Kidney (tissue), 14 donors: ENCODE measurements around the gene CDH13. TPM values are rescaled to one million over a fixed set of nuclear protein-coding genes. Genes with fewer than 3 reads are reported as not detected.

Experiments
- DNase-seq, 5 donors: peaks; one replicate each; pipeline ENCODE4 v3.0.0-alpha.2; 2013 to 2020
- FAIRE-seq: peaks from 2 replicates; lab custom pipeline; 2012; peaks lifted over from hg19 to GRCh38; lab: Jason Lieb, UNC
- H3K27ac ChIP-seq, 2 donors: one replicate each; pipeline ENCODE4 v1.7.0; 2013; ENCODE audit warnings: low read depth in 2 of 2, low read length in 2 of 2, inconsistent platforms in 1 of 2
- H3K27me3 ChIP-seq: one replicate; pipeline ENCODE4 v1.7.1; 2013; ENCODE audit warnings: low read length, inconsistent platforms; ENCODE audit not compliant: control insufficient read depth, insufficient read depth
- H3K36me3 ChIP-seq, 3 donors: one replicate each; pipeline versions ENCODE4 v1.7.0 to v1.7.1; 2013; ENCODE audit warnings: low read length in 3 of 3, control low read depth in 1 of 3, inconsistent platforms in 1 of 3; ENCODE audit not compliant: insufficient read depth in 3 of 3, control insufficient read depth in 2 of 3
- H3K4me1 ChIP-seq, 3 donors: one replicate each; pipeline versions ENCODE4 v1.7.0 to v1.7.1; 2013; ENCODE audit warnings: low read length in 3 of 3, inconsistent platforms in 1 of 3, low read depth in 1 of 3; ENCODE audit not compliant: control insufficient read depth in 2 of 3, insufficient read depth in 2 of 3
- H3K4me3 ChIP-seq, 3 donors: one replicate each; pipeline versions ENCODE4 v1.7.0 to v1.8.1; 2013; ENCODE audit warnings: low read length in 3 of 3, control low read depth in 1 of 3, inconsistent platforms in 1 of 3
- H3K9ac ChIP-seq, 3 donors: one replicate each; pipeline versions ENCODE4 v1.7.0 to v1.7.1; 2013; ENCODE audit warnings: low read length in 3 of 3, control low read depth in 1 of 3, inconsistent platforms in 1 of 3
- H3K9me3 ChIP-seq, 3 donors: one replicate each; pipeline versions ENCODE4 v1.7.0 to v1.7.1; 2013; ENCODE audit warnings: low read length in 3 of 3, control low read depth in 1 of 3, inconsistent platforms in 1 of 3; ENCODE audit not compliant: control insufficient read depth in 2 of 3, insufficient read depth in 1 of 3
- intact Hi-C: fragments of 100-400 bp; cut with DNase I; formaldehyde crosslinking; loops from one replicate; pipeline ENCODE4 v1.11.1; 2022
- polyA plus RNA-seq: library from polyadenylated mRNA; stranded (reverse); fragments of 350-450 nt; fragmentation: Illumina TruSeq; extraction: RNeasy Lipid Tissue Mini Kit (QIAGEN cat#74804); gene quantifications from one replicate; pipeline ENCODE4 v1.2.3, GENCODE V29; 2014; ENCODE audit warnings: low read depth, low replicate concordance; ENCODE audit not compliant: insufficient read depth
- total RNA-seq: library from RNA; stranded (reverse); fragmentation: NEBNext Ultra II Directional; extraction: Animal tissue kit (Norgen Biotek cat#: 25700); gene quantifications from one replicate; pipeline ENCODE4 v1.2.1, GENCODE V29; 2021
- TF ChIP-seq, protein P1 (sequence below): IDR thresholded peaks from 3 replicates; pipeline ENCODE4 v1.5.1; 2012; ENCODE audit warnings: mild to moderate bottlenecking, moderate library complexity, borderline replicate concordance; ENCODE audit not compliant: insufficient read depth; ENCODE audit errors: extremely low read depth
- donor health status: control.
- donor health status: control.
- donor health status: control.
- donor health status: control.
- donor health status: control.
- donor health status: DM: yes; HTN: yes; CAD: no.
- donor health status: Normal renal cell carcinoma (clear cell type).

Gene CDH13
- total and polyA plus RNA-seq, 2 donors from 2014 or later = 4.8 to 13.8 TPM

GRCh38 chr16:82715160-82715559 is 88.4 kb downstream of the CDH13 start:
- Histone ChIP-seq H3K27ac (no peak overlapping the region), H3K36me3 (no peaks in the 10 kb centered on the region), H3K4me3 (no peak overlapping the region), H3K9me3 (no peaks in the 10 kb centered on the region), H3K9ac (no peak overlapping the region), H3K27me3 (no peaks in the 10 kb centered on the region), H3K4me1 (no peaks in the 10 kb centered on the region)
- FAIRE-seq (no peak), DNase-seq (no peak)
- TF ChIP-seq, protein P1, sequence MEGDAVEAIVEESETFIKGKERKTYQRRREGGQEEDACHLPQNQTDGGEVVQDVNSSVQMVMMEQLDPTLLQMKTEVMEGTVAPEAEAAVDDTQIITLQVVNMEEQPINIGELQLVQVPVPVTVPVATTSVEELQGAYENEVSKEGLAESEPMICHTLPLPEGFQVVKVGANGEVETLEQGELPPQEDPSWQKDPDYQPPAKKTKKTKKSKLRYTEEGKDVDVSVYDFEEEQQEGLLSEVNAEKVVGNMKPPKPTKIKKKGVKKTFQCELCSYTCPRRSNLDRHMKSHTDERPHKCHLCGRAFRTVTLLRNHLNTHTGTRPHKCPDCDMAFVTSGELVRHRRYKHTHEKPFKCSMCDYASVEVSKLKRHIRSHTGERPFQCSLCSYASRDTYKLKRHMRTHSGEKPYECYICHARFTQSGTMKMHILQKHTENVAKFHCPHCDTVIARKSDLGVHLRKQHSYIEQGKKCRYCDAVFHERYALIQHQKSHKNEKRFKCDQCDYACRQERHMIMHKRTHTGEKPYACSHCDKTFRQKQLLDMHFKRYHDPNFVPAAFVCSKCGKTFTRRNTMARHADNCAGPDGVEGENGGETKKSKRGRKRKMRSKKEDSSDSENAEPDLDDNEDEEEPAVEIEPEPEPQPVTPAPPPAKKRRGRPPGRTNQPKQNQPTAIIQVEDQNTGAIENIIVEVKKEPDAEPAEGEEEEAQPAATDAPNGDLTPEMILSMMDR = no peak
- intact Hi-C loops = no loop called here

- TF ChIP-seq, protein P1 = no peak
- FAIRE-seq = no peak
- intact Hi-C loops = no loop called here
Measured at GRCh38 chr16:82715833-82716232, 89.1 kb downstream of the CDH13 start.

DNA sequence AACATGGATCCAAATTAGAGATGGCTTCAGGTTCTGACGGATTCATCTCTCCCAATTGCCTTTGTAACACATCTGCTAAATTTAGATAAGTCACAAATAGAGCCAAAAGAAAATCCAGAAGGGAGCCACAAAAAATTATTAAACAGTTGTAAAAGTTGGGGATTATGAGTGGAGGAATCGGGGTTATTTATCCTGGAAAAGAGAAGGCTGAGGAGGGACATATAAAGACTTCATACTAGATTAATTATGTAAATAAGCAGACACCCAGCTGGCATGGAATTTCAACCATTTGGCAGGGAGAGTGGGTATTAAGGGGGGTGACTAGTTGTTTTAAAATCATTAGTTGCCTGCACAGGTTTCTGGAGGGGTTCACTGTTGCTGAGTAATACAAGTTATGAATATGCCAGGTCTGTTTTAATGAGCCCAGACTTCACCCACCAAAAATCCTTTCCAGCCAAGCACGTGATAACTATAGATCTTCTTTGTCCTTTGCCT is 89.6 kb downstream of the CDH13 start:
- no peak overlapping the region for H3K4me3 ChIP-seq
- H3K27me3 ChIP-seq = no peaks in the 10 kb centered on the region
- no peak overlapping the region for H3K27ac ChIP-seq
- TF ChIP-seq, protein P1 = no peak
- DNase-seq (no peak), FAIRE-seq (no peak)
- H3K9me3 ChIP-seq = no peaks in the 10 kb centered on the region
- H3K4me1 ChIP-seq = no peaks in the 10 kb centered on the region
- H3K9ac ChIP-seq = no peak overlapping the region
- intact Hi-C loops = no loop called here
- H3K36me3 ChIP-seq = no peaks in the 10 kb centered on the region

More at GRCh38 chr16:82715833-82716232, 89.1 kb downstream of the CDH13 start:
- H3K9ac ChIP-seq = no peak overlapping the region
- no peak for DNase-seq
- H3K4me3 ChIP-seq = no peak overlapping the region
- H3K27ac ChIP-seq = no peak overlapping the region
- no peaks in the 10 kb centered on the region for H3K4me1 ChIP-seq
- no peaks in the 10 kb centered on the region for H3K36me3 ChIP-seq
- H3K27me3 ChIP-seq = no peaks in the 10 kb centered on the region
- H3K9me3 ChIP-seq = no peaks in the 10 kb centered on the region

- no peak overlapping the region for H3K27ac ChIP-seq
- H3K4me1 ChIP-seq = no peaks in the 10 kb centered on the region
- no peaks in the 10 kb centered on the region for H3K27me3 ChIP-seq
- DNase-seq (no peak), FAIRE-seq (no peak)
- intact Hi-C loops = no loop called here
- no peaks in the 10 kb centered on the region for H3K36me3 ChIP-seq
- H3K9ac ChIP-seq = no peak overlapping the region
- H3K4me3 ChIP-seq = no peak overlapping the region
- no peaks in the 10 kb centered on the region for H3K9me3 ChIP-seq
- TF ChIP-seq, protein P1 = no peak
Measured at GRCh38 chr16:82720414-82720813, 93.6 kb downstream of the CDH13 start.
